ENCODE measurements around the gene H6PD.
A peak's percentile ranks its signal among the peaks of the same experiment; 100 is the strongest.

H6PD gene

GRCh38 chr1:9271861-9272595 is 37.5 kb downstream of the H6PD start:
- intact Hi-C loops (cut with DNase I), result no loop called here
- DNase-seq, result peak in 3 of 10 donors; percentile 64 to 79 (median 67)

GRCh38 chr1:9273177-9273576 is 38.6 kb downstream of the H6PD start:
- DNase-seq, result peak in 2 of 10 donors; percentile 28 to 65
- intact Hi-C loops (cut with DNase I), result no loop called here

DNA sequence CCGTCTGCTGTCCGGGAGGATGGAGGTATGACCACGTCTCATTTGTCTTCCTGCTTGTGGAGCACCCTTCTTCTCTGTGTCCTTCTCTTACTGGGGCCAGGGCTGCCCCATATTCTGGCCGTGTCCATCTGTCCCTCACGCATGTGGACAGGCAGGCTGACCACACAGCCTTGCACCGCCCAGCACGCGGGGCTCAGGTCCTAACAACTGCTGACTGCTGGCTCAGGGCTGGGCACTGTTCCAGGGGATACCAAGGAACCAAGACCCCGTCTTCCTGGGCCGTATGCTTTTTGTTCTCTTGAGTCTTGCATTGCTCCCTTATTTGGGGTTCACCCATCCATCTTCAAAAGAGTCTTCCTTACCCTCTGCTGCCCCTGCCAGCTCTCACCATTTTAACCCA is 40.6 kb downstream of the H6PD start:
- peak in 2 of 10 donors; percentile 70 to 71 for DNase-seq
- intact Hi-C loops (cut with DNase I), result no loop called here

DNA sequence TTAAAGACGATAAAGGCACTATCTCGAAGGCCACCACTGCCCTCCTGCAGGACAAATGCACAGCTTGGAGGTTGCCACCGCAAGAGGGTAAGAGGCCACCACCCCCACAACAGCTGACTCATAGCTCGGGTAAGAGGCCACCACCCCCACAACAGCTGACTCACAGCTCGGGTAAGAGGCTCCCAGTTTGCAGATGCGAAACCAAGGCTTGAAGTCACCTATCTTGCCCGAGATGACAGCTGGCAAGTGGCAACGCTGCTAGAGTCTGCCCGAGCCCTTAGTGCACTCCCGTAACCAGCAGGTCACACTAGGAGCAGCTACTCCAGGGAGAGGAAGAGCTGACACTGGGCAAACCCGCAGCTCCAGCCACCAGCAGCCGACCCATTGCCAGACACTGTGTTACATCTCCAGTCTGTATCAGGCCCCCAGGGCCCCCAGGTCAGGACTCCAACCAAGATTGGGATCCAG is 41.0 kb downstream of the H6PD start:
- DNase-seq, result peak in 3 of 10 donors; percentile 81 to 88 (median 81)
- intact Hi-C loops (cut with DNase I), result no loop called here

- DNase-seq, result peak in 1 of 10 donors; percentile 3
- intact Hi-C loops (cut with DNase I), result no loop called here
Observed at GRCh38 chr1:9278116-9278515, 43.5 kb downstream of the H6PD start.

GRCh38 chr1:9278585-9279153 is 44.1 kb downstream of the H6PD start:
- peak in 1 of 10 donors; percentile 27 for DNase-seq
- intact Hi-C loops (cut with DNase I), result no loop called here

DNA sequence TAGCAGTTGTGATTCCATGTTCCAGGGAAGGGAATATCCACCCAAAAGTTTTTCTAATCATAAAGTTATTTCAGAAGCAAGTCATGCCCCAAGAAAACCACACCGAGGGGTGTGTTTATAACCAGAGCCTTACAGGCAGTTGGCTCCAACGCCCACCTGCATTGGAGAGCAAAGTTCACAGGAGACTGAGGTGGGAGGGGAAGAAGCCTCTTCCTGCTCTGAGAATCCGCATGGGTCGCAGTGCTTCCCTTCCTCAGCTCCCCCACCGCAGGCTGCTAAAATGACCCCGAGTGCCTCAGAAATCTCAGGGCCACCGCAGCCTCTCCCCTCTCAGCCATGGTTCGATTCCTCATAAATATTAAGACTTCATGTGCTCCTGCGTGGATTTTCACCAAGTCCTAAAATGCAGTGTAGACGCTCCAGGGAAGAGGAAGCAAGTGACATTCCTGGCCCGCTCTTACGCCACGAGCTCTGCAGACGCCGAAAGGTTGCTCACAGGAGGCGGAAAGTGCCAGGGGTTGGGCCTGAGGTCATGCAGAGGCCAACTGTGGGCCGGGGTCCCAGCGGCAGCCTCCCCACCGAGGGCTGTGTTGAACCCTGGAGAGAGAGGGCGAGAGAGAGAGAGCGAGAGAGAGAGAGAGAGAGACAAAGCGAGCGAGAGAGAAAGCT is 44.7 kb downstream of the H6PD start:
- peak in 1 of 10 donors; percentile 43 for DNase-seq
- intact Hi-C loops (cut with DNase I), result no loop called here

DNA sequence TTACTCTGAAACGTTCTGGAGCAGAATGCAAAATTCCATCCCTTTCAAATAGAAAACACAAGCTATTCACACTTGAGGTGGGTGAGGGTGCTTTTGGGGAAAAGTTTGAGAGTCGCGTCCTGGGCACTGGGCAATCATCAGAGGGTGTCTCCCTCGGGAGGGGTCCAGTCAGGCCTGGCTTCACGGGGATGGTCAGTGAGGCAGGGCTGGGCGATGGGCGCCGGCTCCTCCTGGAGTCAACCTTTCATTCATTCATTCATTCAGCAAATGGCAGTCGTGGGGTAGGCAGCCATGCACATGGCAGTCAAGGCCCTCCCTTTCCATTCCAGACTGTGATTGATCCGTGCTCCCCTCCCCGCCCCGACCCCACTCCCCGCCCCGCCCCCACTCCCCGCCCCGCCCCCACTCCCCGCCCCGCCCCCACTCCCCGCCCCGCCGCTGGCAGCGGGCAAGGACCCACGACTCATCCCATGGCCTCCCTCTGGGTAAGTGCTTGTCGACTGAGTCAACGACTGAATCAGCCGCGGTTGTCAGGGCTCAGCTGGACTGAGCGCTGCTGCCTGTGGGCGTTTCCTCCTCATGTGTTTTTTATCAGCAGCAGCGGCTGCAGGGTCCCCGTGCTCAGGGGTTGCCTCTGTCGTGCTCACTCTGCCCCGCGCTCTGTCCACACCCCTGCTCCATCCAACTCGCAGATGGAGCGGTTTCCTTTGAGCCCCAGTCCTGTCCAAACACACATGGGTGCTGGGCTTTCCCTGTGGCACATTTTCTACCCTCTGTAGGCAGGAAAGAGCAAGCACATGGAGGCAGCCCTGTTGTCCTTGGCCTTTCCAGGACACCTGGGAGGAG is 45.7 kb downstream of the H6PD start:
- intact Hi-C loops (cut with DNase I), result no loop called here
- DNase-seq, result peak in 4 of 10 donors; percentile 52 to 88 (median 86)

GRCh38 chr1:9281071-9281827 is 46.7 kb downstream of the H6PD start:
- DNase-seq, result peak in 2 of 10 donors; percentile 49 to 72
- intact Hi-C loops (cut with DNase I), result no loop called here

DNA sequence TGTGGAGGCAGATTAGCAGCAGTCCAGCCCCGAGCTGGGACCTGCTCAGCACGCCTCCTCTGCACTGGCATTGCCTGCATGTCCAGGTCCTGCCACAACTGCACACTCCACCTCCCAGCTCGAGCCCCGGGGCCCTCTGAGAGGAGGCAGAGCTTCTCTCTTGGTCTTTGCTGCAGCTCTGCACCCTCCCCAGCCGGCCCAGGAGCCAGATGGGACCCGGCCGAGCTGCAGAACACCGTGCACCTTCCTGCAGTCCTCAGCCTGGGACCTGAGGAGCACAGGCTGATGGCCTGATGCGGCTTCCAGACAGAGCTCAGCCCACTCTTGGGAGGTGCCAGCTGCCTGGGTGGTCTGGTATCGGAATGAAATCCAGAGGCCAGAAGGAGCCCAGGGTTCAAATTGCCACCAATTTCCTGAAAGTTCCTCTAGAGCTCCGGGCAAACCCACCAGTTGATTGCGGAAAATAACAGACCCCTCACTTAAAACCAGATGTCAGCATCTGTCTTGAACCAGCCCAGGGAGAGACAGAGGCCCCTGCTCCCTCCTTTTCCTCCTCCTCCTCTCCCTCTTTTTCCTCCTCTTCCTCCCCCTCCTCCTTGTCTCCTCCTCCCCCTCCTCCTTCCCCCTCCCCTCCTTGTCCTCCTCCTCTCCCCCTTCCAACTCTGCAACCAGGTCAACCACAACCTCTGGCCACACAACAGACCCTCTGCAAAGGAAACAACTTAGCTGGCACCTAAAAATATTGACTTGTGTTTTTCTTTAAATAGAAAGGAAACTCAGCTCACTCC is 47.5 kb downstream of the H6PD start:
- intact Hi-C loops (cut with DNase I), result no loop called here

DNA sequence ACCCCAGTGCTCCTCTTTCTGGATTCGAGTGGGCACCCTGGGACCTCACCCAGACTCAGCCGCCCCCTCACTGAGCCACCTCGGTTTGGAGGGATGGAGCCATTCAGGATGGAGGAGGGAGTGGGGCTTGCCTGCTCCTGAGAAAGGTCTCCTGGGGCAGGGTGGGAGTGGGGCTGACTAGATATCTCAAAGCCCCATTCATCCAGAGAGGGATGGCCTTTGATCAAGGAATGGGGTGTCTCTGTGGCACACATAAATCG is 48.1 kb downstream of the H6PD start:
- DNase-seq, result peak in 2 of 10 donors; percentile 57 to 63
- intact Hi-C loops (cut with DNase I), result no loop called here

More for the DNA sequence above, 47.5 kb downstream of the H6PD start:
- DNase-seq, result peak in 2 of 10 donors; percentile 58 to 67

GRCh38 chr1:9284061-9284460 is 49.5 kb downstream of the H6PD start:
- no peak for DNase-seq
- intact Hi-C loops (cut with DNase I), result no loop called here

- intact Hi-C loops (cut with DNase I), result no loop called here
- DNase-seq, result peak in 1 of 10 donors; percentile 13
Observed at GRCh38 chr1:9286556-9286955, 52.0 kb downstream of the H6PD start.

GRCh38 chr1:9289090-9289534 is 54.5 kb downstream of the H6PD start:
- intact Hi-C loops (cut with DNase I), result loop anchor here (1.0 kb wide), 2 partner anchors 167 to 202 kb away; no protein-coding TSS in a partner anchor
- DNase-seq, result peak in 5 of 10 donors; percentile 41 to 80 (median 62)

- peak in 2 of 10 donors; percentile 46 to 79 for DNase-seq
- intact Hi-C loops (cut with DNase I), result loop anchor here (1.0 to 5.0 kb wide), 3 partner anchors 97 to 201 kb away; no protein-coding TSS in a partner anchor
Observed at GRCh38 chr1:9289711-9290485, 55.3 kb downstream of the H6PD start.

DNA sequence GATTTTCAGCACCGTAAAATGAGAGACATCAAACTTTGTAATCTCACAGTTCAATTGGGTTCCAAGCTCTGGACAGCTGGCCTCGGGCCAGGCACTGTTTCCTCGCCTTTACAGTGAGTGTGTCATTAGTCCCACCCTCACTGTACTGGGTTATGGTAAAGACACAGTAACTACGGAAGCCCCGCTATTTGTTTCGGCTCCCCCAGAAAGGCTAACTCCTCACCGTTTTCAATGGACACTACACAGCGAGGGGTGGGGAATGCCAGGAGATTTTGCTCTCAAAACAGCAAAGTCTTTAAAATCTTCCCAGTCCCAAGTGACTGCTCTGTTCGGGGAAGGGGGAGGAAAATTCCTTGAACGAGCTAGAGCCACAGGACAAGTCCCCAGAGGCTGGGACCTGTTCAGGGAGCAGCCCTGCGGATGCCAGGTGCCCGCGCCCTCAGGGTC is 57.4 kb downstream of the H6PD start:
- intact Hi-C loops (cut with DNase I), result loop anchor here (1.0 to 5.0 kb wide), 3 partner anchors 31 to 137 kb away; no protein-coding TSS in a partner anchor
- peak in 3 of 10 donors; percentile 51 to 89 (median 70) for DNase-seq

GRCh38 chr1:9292361-9293240 is 58.0 kb downstream of the H6PD start, which contains the start of gene SPSB1:
SPSB1 (plus strand) TSS chr1:9292894; CDS start chr1:9355892, 62,998 bp downstream.
- intact Hi-C loops (cut with DNase I), result loop anchor here (1.0 to 5.0 kb wide), 3 partner anchors 30 to 137 kb away; no protein-coding TSS in a partner anchor
- DNase-seq, result peak; percentile 53 to 95 (median 69)

Measured in posterior cingulate gyrus (tissue), 11 donors.